DND-41 (cell line): Measurements from ENCODE around the gene CDK5R1.

Experiments used
- ATAC-seq: fragments of 200-7000 bp; cut with Tn5 transposase; 3 replicates; pipeline ENCODE4 v1.9.1; 2021; ENCODE audit warnings: low read depth; ENCODE audit not compliant: insufficient read depth
- DNase-seq: peaks from one replicate; pipeline ENCODE4 v3.0.0-alpha.2; 2020
- H2AFZ ChIP-seq: 2 replicates; pipeline ENCODE4 v1.6.0; 2012; ENCODE audit warnings: low read depth, low read length
- H3K27ac ChIP-seq: 2 replicates; pipeline ENCODE4 v1.5.1; 2012; ENCODE audit warnings: low read length, inconsistent platforms
- H3K27me3 ChIP-seq: fragments of 200-600 bp; sonication (generic); 2 replicates; pipeline ENCODE4 v1.6.0; 2012; ENCODE audit warnings: low read length, mild to moderate bottlenecking, inconsistent platforms; ENCODE audit not compliant: insufficient read depth, poor library complexity
- H3K36me3 ChIP-seq: 2 replicates; pipeline ENCODE4 v1.5.1; 2012; ENCODE audit warnings: low read length, inconsistent platforms; ENCODE audit not compliant: insufficient read depth
- H3K4me1 ChIP-seq: 2 replicates; pipeline ENCODE4 v1.5.1; 2012; ENCODE audit warnings: mild to moderate bottlenecking, low read length; ENCODE audit not compliant: insufficient read depth
- H3K4me2 ChIP-seq: 2 replicates; pipeline ENCODE4 v1.6.0; 2012; ENCODE audit warnings: mild to moderate bottlenecking, moderate library complexity, low read length, inconsistent platforms; ENCODE audit not compliant: insufficient read depth
- H3K4me3 ChIP-seq, 2 experiments: fragments of 200-600 bp in 1 of 2; shearing (Covaris generic) in 1 of 2; 2 replicates each; pipeline ENCODE4 v1.5.1; 2012 to 2016; ENCODE audit warnings: inconsistent platforms in 2 of 2, low read length in 2 of 2, mild to moderate bottlenecking in 2 of 2, low read depth in 1 of 2, moderate library complexity in 1 of 2
- H3K79me2 ChIP-seq: 2 replicates; pipeline ENCODE4 v1.6.0; 2012; ENCODE audit warnings: low read length, inconsistent platforms; ENCODE audit not compliant: insufficient read depth
- H3K9ac ChIP-seq: 2 replicates; pipeline ENCODE4 v1.6.0; 2012; ENCODE audit warnings: low read depth, mild to moderate bottlenecking, inconsistent platforms, low read length, moderate library complexity
- H3K9me3 ChIP-seq: 2 replicates; pipeline ENCODE4 v1.5.1; 2012; ENCODE audit warnings: low read length, moderate library complexity, mild to moderate bottlenecking, inconsistent platforms; ENCODE audit not compliant: insufficient read depth, severe bottlenecking
- H4K20me1 ChIP-seq: 2 replicates; pipeline ENCODE4 v1.6.0; 2012; ENCODE audit warnings: low read length; ENCODE audit not compliant: insufficient read depth
- CTCF ChIP-seq: IDR thresholded peaks from 2 replicates; pipeline ENCODE4 v1.5.1; 2012; ENCODE audit warnings: borderline replicate concordance, low read length, moderate library complexity, mild to moderate bottlenecking; ENCODE audit not compliant: poor library complexity, severe bottlenecking; ENCODE audit errors: extremely low read depth
- EZH2 ChIP-seq: IDR thresholded peaks from 3 replicates; pipeline ENCODE4 v1.6.1; 2012; ENCODE audit warnings: borderline replicate concordance, low read depth, mild to moderate bottlenecking, moderate library complexity, low read length, inconsistent platforms; ENCODE audit not compliant: severe bottlenecking

CDK5R1 gene

GRCh38 chr17:32514606-32515005 is 27.8 kb downstream of the CDK5R1 start:
- DNase-seq (no peak), ATAC-seq (no peak)
- Histone ChIP-seq H3K79me2 (no peaks in the 10 kb centered on the region), H4K20me1 (no peaks in the 10 kb centered on the region), H2AFZ (no peak overlapping the region), H3K27ac (no peak overlapping the region), H3K4me2 (no peak overlapping the region), H3K36me3 (no peaks in the 10 kb centered on the region), H3K4me3 (no peak overlapping the region), H3K27me3 (peaks cover 16% of the 10 kb centered on the region), H3K9ac (no peak overlapping the region), H3K4me1 (peaks cover 7% of the 10 kb centered on the region), H3K9me3 (no peaks in the 10 kb centered on the region)
- no peak for TF ChIP-seq EZH2
- no peak for TF ChIP-seq CTCF

- no peak overlapping the region for H3K4me2 ChIP-seq
- H3K27me3 ChIP-seq: peaks cover 16% of the 10 kb centered on the region
- no peak for DNase-seq
- no peak for TF ChIP-seq EZH2
- TF ChIP-seq CTCF: no peak
- no peak for ATAC-seq
- H3K79me2 ChIP-seq: no peaks in the 10 kb centered on the region
- no peaks in the 10 kb centered on the region for H3K36me3 ChIP-seq
- H3K4me3 ChIP-seq: no peak overlapping the region
- H2AFZ ChIP-seq: no peak overlapping the region
- H4K20me1 ChIP-seq: no peaks in the 10 kb centered on the region
- H3K27ac ChIP-seq: no peak overlapping the region
- H3K9ac ChIP-seq: no peak overlapping the region
- no peaks in the 10 kb centered on the region for H3K9me3 ChIP-seq
- H3K4me1 ChIP-seq: peaks cover 16% of the 10 kb centered on the region
Measured at GRCh38 chr17:32515677-32516383, 29.0 kb downstream of the CDK5R1 start.

- Histone ChIP-seq H3K4me2 (no peak overlapping the region), H3K9me3 (no peaks in the 10 kb centered on the region), H3K27me3 (peaks cover 16% of the 10 kb centered on the region), H3K4me3 (no peak overlapping the region), H3K4me1 (peaks cover 16% of the 10 kb centered on the region), H3K36me3 (no peaks in the 10 kb centered on the region), H4K20me1 (no peaks in the 10 kb centered on the region), H3K9ac (no peak overlapping the region), H2AFZ (no peak overlapping the region), H3K27ac (no peak overlapping the region), H3K79me2 (no peaks in the 10 kb centered on the region)
- DNase-seq: no peak
- no peak for TF ChIP-seq CTCF
- ATAC-seq: no peak
Measured at GRCh38 chr17:32516450-32516849, 29.7 kb downstream of the CDK5R1 start.
